GM12878 (cell line): ENCODE results near the gene CLCN7.

Experiments used
- FOXM1 ChIP-seq: IDR thresholded peaks from 2 replicates; pipeline ENCODE4 v1.6.1; 2012; ENCODE audit warnings: low read depth, mild to moderate bottlenecking, inconsistent platforms, low read length, moderate library complexity
- HDAC6 ChIP-seq: fragments of 200-600 bp; sonication (generic); IDR thresholded peaks from one replicate; pipeline ENCODE4 v1.8.0; 2017; ENCODE audit warnings: antibody characterized with exemption; ENCODE audit not compliant: unreplicated experiment
- JUND ChIP-seq: IDR thresholded peaks from 2 replicates; pipeline ENCODE4 v1.6.1; 2012; ENCODE audit warnings: low read depth, mild to moderate bottlenecking, low read length, improper control_type of control experiment, moderate library complexity
- RELA ChIP-seq: fragments of 450-650 bp; IDR thresholded peaks from 2 replicates; pipeline ENCODE4 v1.8.0; 2014; ENCODE audit warnings: borderline replicate concordance; ENCODE audit not compliant: partially characterized antibody
- TF ChIP-seq, protein P1 (sequence below), 3 experiments: IDR thresholded peaks in 2 of 3; conservative IDR thresholded peaks in 1 of 3; 2 replicates each; pipeline ENCODE4 v1.5.1; 2011; ENCODE audit warnings: low read depth in 3 of 3, low read length in 3 of 3, mild to moderate bottlenecking in 3 of 3, control low read depth in 2 of 3, moderate library complexity in 2 of 3, inconsistent platforms in 1 of 3, mixed read lengths in 1 of 3; ENCODE audit not compliant: control insufficient read depth in 2 of 3, insufficient read depth in 1 of 3; ENCODE audit errors: extremely low read depth in 1 of 3
- TF ChIP-seq, protein P2 (sequence below): fragments of 450-650 bp; formaldehyde crosslinking; IDR thresholded peaks from 2 replicates; pipeline ENCODE4 v1.4.0; 2022; ENCODE audit warnings: mild to moderate bottlenecking, moderate library complexity

DNA sequence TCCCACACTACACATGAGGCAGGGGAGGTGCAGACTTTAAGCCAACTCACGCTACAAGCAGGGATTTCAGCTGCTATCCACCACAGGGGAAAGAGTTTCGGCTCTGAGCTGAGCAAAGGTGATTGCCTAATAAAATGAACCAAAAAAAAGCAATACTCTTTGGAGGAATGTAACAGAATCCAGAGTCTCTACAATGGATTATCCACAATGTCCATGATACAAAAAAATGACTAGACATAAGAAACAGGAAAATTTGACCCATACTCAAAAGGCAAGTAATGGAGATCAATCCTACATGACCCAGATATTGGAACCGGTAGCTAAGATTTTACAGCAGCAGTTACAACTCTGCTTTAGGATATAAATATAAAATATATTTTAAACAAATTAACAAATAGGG lies 39.7 kb upstream of the CLCN7 start:
- TF ChIP-seq RELA (no peak), FOXM1 (no peak), JUND (no peak), HDAC6 (no peak)
- TF ChIP-seq, protein P1, sequence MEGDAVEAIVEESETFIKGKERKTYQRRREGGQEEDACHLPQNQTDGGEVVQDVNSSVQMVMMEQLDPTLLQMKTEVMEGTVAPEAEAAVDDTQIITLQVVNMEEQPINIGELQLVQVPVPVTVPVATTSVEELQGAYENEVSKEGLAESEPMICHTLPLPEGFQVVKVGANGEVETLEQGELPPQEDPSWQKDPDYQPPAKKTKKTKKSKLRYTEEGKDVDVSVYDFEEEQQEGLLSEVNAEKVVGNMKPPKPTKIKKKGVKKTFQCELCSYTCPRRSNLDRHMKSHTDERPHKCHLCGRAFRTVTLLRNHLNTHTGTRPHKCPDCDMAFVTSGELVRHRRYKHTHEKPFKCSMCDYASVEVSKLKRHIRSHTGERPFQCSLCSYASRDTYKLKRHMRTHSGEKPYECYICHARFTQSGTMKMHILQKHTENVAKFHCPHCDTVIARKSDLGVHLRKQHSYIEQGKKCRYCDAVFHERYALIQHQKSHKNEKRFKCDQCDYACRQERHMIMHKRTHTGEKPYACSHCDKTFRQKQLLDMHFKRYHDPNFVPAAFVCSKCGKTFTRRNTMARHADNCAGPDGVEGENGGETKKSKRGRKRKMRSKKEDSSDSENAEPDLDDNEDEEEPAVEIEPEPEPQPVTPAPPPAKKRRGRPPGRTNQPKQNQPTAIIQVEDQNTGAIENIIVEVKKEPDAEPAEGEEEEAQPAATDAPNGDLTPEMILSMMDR (IDR thresholded peaks at IDR 0.05 in 2 of 3, conservative IDR thresholded peaks at IDR 0.05 in 1 of 3; ENCODE audit: control insufficient read depth in 2 of 3, extremely low read depth in 1 of 3, insufficient read depth in 1 of 3, low read depth in 3 of 3, low read length in 3 of 3) = no peak
- TF ChIP-seq, protein P2, sequence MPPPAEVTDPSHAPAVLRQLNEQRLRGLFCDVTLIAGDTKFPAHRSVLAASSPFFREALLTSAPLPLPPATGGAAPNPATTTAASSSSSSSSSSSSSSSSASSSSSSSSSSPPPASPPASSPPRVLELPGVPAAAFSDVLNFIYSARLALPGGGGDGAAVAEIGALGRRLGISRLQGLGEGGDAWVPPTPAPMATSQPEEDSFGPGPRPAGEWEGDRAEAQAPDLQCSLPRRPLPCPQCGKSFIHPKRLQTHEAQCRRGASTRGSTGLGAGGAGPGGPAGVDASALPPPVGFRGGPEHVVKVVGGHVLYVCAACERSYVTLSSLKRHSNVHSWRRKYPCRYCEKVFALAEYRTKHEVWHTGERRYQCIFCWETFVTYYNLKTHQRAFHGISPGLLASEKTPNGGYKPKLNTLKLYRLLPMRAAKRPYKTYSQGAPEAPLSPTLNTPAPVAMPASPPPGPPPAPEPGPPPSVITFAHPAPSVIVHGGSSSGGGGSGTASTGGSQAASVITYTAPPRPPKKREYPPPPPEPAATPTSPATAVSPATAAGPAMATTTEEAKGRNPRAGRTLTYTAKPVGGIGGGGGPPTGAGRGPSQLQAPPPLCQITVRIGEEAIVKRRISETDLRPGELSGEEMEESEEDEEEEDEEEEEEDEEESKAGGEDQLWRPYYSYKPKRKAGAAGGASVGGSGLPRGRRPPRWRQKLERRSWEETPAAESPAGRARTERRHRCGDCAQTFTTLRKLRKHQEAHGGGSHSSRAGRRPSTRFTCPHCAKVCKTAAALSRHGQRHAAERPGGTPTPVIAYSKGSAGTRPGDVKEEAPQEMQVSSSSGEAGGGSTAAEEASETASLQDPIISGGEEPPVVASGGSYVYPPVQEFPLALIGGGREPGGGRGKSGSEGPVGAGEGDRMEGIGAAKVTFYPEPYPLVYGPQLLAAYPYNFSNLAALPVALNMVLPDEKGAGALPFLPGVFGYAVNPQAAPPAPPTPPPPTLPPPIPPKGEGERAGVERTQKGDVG = no peak
